ENCODE results near the gene NAA40. TPM values are rescaled to one million over a fixed set of nuclear protein-coding genes. Genes with fewer than 3 reads are reported as not detected.

The NAA40 gene
- total and polyA plus RNA-seq, 2 of the 13 experiments (the other 11 are each of a cell fraction or from before 2014, with no cell fraction given) = 11.1 to 17.9 TPM

- TF ChIP-seq FIP1L1 (IDR thresholded peaks at IDR 0.05; ENCODE audit: borderline replicate concordance, insufficient read depth, low read depth, low read length) (no peak), ZKSCAN8 (CRISPR knock-in tag; IDR thresholded peaks at IDR 0.05; ENCODE audit: borderline replicate concordance) (peak; percentile 64; the same call in 1 of the 2 replicates), RBFOX2 (IDR thresholded peaks at IDR 0.05; ENCODE audit: low read depth, low read length) (peak; percentile 95), MXD3 (CRISPR knock-in tag; IDR thresholded peaks at IDR 0.05) (no peak; the same call in 1 of the 2 replicates), ZNF121 (CRISPR knock-in tag; IDR thresholded peaks at IDR 0.05) (peak; percentile 73), KDM6A (CRISPR knock-in tag; IDR thresholded peaks at IDR 0.05; ENCODE audit: low read depth) (no peak), SMARCC2 (IDR thresholded peaks at IDR 0.05) (no peak), TRAFD1 (CRISPR knock-in tag; IDR thresholded peaks at IDR 0.05; ENCODE audit: borderline replicate concordance) (no peak), CBX2 (IDR thresholded peaks at IDR 0.05; ENCODE audit: low read depth, low read length) (no peak), CBX2 (CRISPR knock-in tag; IDR thresholded peaks at IDR 0.05; ENCODE audit: low read depth) (no peak), ZNF101 (CRISPR knock-in tag; IDR thresholded peaks at IDR 0.05; ENCODE audit: borderline replicate concordance, low read depth) (no peak), POGK (CRISPR knock-in tag; conservative IDR thresholded peaks at IDR 0.05) (peak; percentile 84), ZNF83 (CRISPR knock-in tag; IDR thresholded peaks at IDR 0.05; ENCODE audit: borderline replicate concordance) (0 out of 2 replicates have a peak, but pooled peaks have one; percentile 23), SMAD1 (CRISPR knock-in tag; IDR thresholded peaks at IDR 0.05; ENCODE audit: borderline replicate concordance, low read depth) (peak; percentile 95), ZNF598 (CRISPR knock-in tag; IDR thresholded peaks at IDR 0.05; ENCODE audit: borderline replicate concordance) (no peak; the same call in 1 of the 2 replicates), ZNF607 (CRISPR knock-in tag; IDR thresholded peaks at IDR 0.05; ENCODE audit: borderline replicate concordance) (0 out of 2 replicates have a peak, but pooled peaks have one; percentile 55), MYPOP (CRISPR knock-in tag; IDR thresholded peaks at IDR 0.05) (peak; percentile 65; the same call in 1 of the 2 replicates), ZNF703 (CRISPR knock-in tag; IDR thresholded peaks at IDR 0.05; ENCODE audit: borderline replicate concordance) (no peak), POLR2G (IDR thresholded peaks at IDR 0.05; ENCODE audit: low read depth, low read length) (peak; percentile 89), MNT (IDR thresholded peaks at IDR 0.05) (no peak), NFKBIZ (CRISPR knock-in tag; IDR thresholded peaks at IDR 0.05) (0 out of 2 replicates have a peak, but pooled peaks have one; percentile 19), SIN3A (IDR thresholded peaks at IDR 0.05; ENCODE audit: borderline replicate concordance, low read depth, low read length) (peak; percentile 82)
Observed at GRCh38 chr11:63974259-63975143, 35.7 kb downstream of the NAA40 start, which contains the start of gene COX8A (continued).
